ENCODE results near the gene S100G.

S100G gene

GRCh38 chrX:16666541-16666940 lies 16.6 kb downstream of the S100G start:
- Mint-ChIP-seq H3K27ac (no peak overlapping the region), H3K27me3 (no peaks in the 10 kb centered on the region), H3K4me3 (no peak overlapping the region), H3K9me3 (no peaks in the 10 kb centered on the region), H3K4me1 (no peaks in the 10 kb centered on the region)
- ATAC-seq = no peak
- DNase-seq = no peak

DNA sequence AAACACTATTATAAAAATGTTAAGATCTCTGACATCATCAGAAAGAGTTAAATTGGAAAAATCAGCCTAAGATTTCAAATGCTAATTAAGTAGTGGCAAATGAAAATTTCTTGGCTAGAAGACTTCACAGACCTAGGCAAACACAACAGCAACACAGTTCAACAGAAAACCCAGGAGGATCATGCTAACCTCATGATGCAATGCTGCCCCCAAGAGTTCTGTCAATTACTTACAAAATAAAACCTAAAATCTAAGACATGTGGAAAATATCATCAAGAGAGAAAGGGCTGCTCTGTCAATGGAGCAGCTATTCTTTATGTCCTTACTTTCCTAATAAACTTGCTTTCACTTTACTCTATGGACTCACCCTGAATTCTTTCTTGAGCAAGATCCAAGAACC lies 21.0 kb downstream of the S100G start:
- Mint-ChIP-seq H3K27me3 (no peaks in the 10 kb centered on the region), H3K4me1 (no peaks in the 10 kb centered on the region), H3K27ac (no peak overlapping the region), H3K9me3 (no peaks in the 10 kb centered on the region), H3K4me3 (no peak overlapping the region)
- DNase-seq (no peak), ATAC-seq (no peak)

DNA sequence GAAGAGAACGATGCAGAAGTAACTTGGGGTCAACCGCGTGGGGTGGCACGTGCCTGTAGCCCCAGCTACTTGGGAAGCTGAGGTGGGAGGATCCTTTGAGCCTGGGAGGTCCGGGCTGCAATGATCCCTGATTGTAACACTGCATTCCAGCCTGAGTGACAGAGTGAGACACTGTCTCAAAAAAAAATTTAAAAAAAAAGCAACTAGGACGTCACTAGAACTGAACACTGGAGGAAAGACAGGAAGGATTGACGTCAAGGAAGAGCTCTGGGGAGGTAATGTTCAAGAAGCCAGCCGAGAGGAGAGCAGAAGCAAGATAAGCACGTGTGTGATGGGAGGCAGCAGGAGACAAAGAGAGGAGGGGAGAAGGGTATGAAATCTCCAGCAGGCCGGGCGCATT lies 28.7 kb downstream of the S100G start:
- no peaks in the 10 kb centered on the region for H3K9me3 Mint-ChIP-seq
- no peak overlapping the region for H3K27ac Mint-ChIP-seq
- H3K4me3 Mint-ChIP-seq = no peak overlapping the region
- no peaks in the 10 kb centered on the region for H3K27me3 Mint-ChIP-seq
- no peak for ATAC-seq
- no peaks in the 10 kb centered on the region for H3K4me1 Mint-ChIP-seq
- DNase-seq = no peak

DNA sequence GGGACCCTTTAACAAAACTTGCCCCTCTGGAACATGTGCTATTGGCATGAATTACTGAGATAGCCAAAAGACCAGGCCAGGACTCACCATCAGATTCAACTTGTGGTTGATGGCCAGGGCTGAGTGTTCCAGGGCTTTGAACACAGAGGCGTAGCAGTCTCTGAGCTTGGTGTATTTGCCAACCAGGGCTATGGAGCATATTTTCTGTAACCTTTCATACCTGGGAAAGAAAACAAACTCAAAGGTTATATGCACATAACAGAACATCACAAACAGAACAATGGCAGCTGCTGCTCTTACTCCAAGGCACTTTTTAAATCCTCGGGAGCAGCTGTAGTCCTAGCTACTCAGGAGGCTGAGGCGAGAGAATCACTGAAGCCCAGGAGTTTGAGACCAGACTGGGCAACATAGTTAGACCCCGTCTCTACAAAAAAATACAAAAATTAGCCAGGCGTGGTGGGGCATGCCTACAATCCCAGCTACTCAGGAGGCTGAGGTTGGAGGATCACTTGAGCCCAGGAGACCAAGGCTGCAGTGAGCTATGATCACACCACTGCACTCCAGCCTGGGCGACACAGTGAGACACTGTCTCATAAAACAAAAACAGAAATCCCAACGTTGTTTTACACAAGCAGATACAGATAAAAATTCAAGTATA lies 33.2 kb downstream of the S100G start:
- Mint-ChIP-seq H3K27ac (no peak overlapping the region), H3K9me3 (no peaks in the 10 kb centered on the region), H3K4me3 (no peak overlapping the region), H3K27me3 (no peaks in the 10 kb centered on the region), H3K4me1 (no peaks in the 10 kb centered on the region)
- no peak for ATAC-seq
- DNase-seq = no peak

GRCh38 chrX:16687514-16687913 lies 37.6 kb downstream of the S100G start:
- ATAC-seq = no peak
- H3K27ac Mint-ChIP-seq = no peak overlapping the region
- no peaks in the 10 kb centered on the region for H3K4me1 Mint-ChIP-seq
- DNase-seq = no peak
- no peaks in the 10 kb centered on the region for H3K27me3 Mint-ChIP-seq
- H3K9me3 Mint-ChIP-seq = no peaks in the 10 kb centered on the region
- no peak overlapping the region for H3K4me3 Mint-ChIP-seq

DNA sequence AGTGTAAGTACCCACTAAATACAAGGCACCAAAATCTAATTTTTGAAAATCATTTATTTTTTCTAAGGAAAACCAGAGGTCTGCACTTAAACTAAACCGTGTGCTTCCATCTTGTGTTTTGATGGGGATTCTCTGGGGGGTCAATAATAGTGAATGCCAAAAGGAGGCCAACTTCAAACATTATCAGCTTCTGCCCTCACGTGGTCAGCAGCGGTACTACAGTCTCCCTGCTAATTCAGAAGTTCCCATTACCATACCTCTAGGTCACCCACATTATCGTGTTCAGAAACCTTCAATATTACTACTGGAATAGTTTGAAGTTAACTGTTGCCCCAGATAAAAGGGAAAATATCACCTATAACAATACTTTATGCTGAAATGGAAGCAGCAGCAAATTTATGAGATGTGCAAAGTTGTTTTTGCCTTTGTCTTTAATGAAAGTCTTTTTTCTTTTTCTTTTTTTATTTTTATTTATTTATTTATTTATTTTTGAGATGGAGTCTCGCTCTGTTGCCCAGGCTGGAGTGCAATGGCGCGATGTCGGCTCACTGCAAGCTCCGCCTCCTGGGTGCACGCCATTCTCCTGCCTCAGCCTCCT lies 45.2 kb downstream of the S100G start:
- peak; percentile 36 to 38 for DNase-seq
- no peaks in the 10 kb centered on the region for H3K27me3 Mint-ChIP-seq
- no peak overlapping the region for H3K4me3 Mint-ChIP-seq
- no peaks in the 10 kb centered on the region for H3K9me3 Mint-ChIP-seq
- ATAC-seq = peak; percentile 45
- H3K27ac Mint-ChIP-seq = no peak overlapping the region
- H3K4me1 Mint-ChIP-seq = no peaks in the 10 kb centered on the region

DNA sequence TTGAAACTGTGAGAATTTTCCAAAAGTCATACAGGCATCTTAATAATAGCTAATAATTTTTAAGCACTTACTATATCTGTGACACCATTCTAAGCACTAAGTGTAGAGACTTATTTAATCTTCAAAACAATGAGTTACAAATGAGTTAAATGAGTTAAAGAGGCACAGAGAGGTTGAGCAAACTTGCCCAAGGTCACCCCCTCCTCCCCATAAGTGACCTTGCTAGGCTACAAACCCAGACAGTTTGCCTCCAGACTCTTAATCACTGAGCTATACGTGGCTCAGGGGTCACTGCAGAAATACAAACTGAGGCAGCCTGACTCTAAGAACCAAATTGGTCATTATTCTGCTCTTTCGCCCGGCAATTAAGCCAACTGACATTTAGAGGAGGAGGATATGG lies 47.0 kb downstream of the S100G start:
- Mint-ChIP-seq H3K4me3 (no peak overlapping the region), H3K4me1 (no peaks in the 10 kb centered on the region), H3K27ac (no peak overlapping the region), H3K9me3 (no peaks in the 10 kb centered on the region), H3K27me3 (no peaks in the 10 kb centered on the region)
- ATAC-seq (no peak), DNase-seq (no peak)

- Mint-ChIP-seq H3K4me1 (no peaks in the 10 kb centered on the region), H3K4me3 (no peak overlapping the region), H3K27me3 (no peaks in the 10 kb centered on the region), H3K9me3 (no peaks in the 10 kb centered on the region), H3K27ac (no peak overlapping the region)
- no peak for ATAC-seq
- DNase-seq = no peak
Measured at GRCh38 chrX:16699389-16699788, 49.4 kb downstream of the S100G start.

DNA sequence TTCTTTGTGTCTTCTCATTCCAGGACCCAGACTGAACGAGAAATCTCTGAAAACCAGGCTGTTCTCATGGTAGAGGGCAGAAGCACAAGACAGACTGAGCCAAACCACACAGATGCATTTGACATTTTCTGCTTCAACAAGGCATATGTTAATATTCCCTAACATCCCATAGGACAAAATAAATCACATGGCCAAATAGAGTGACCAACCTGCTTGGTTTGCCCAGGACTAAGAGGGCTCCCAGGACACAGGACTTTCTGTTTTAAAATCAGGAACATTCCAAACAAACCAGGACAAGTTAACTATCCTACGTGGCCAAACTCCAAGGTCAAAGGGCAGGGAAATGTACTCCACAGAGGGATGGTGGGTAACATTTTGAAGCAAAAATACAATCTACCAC lies 50.8 kb downstream of the S100G start:
- Mint-ChIP-seq H3K4me1 (no peaks in the 10 kb centered on the region), H3K27ac (no peak overlapping the region), H3K4me3 (no peak overlapping the region), H3K9me3 (no peaks in the 10 kb centered on the region), H3K27me3 (no peaks in the 10 kb centered on the region)
- no peak for DNase-seq
- ATAC-seq = no peak

- H3K4me1 Mint-ChIP-seq = no peaks in the 10 kb centered on the region
- no peaks in the 10 kb centered on the region for H3K9me3 Mint-ChIP-seq
- no peak overlapping the region for H3K4me3 Mint-ChIP-seq
- ATAC-seq (no peak), DNase-seq (no peak)
- H3K27me3 Mint-ChIP-seq = no peaks in the 10 kb centered on the region
- H3K27ac Mint-ChIP-seq = no peak overlapping the region
Measured at GRCh38 chrX:16702700-16703599, 53.0 kb downstream of the S100G start.
